Hepatocyte (in vitro differentiated cells): ENCODE data around the gene BARHL1. TPM values are rescaled to one million over a fixed set of nuclear protein-coding genes. Genes with fewer than 3 reads are reported as not detected.

Experiments used
- DNase-seq: peaks from one replicate; pipeline ENCODE4 v3.0.0-alpha.2; 2016; ENCODE audit warnings: low spot score
- H2AFZ ChIP-seq: fragments of 200-600 bp; sonication (generic); 2 replicates; pipeline ENCODE4 v1.6.0; 2016; ENCODE audit warnings: antibody characterized with exemption, mild to moderate bottlenecking
- H3K27ac ChIP-seq: fragments of 200-600 bp; sonication (generic); 2 replicates; pipeline ENCODE4 v1.5.1; 2016; ENCODE audit warnings: mild to moderate bottlenecking
- H3K27me3 ChIP-seq: fragments of 200-600 bp; sonication (generic); 2 replicates; pipeline ENCODE4 v1.6.1; 2016
- H3K36me3 ChIP-seq: fragments of 200-600 bp; sonication (generic); replicated peaks from 2 replicates; pipeline ENCODE4 v1.5.1; 2016; ENCODE audit warnings: low read depth; ENCODE audit not compliant: insufficient read depth
- H3K4me1 ChIP-seq: fragments of 200-600 bp; sonication (generic); 2 replicates; pipeline ENCODE4 v1.5.1; 2016; ENCODE audit warnings: mild to moderate bottlenecking, moderate library complexity; ENCODE audit not compliant: insufficient read depth
- H3K4me2 ChIP-seq: fragments of 200-600 bp; sonication (generic); 2 replicates; pipeline ENCODE4 v1.6.0; 2016
- H3K4me3 ChIP-seq: fragments of 200-600 bp; sonication (generic); 2 replicates; pipeline ENCODE4 v1.5.1; 2016; ENCODE audit warnings: mild to moderate bottlenecking
- H3K79me2 ChIP-seq: fragments of 200-600 bp; sonication (generic); 2 replicates; pipeline ENCODE4 v1.6.0; 2017; ENCODE audit warnings: mild to moderate bottlenecking
- H3K9me2 ChIP-seq: fragments of 200-600 bp; sonication (generic); replicated peaks from 2 replicates; pipeline ENCODE4 v1.6.0; 2017; ENCODE audit warnings: mild to moderate bottlenecking; ENCODE audit not compliant: insufficient read depth
- H3K9me3 ChIP-seq: fragments of 200-600 bp; sonication (generic); 2 replicates; pipeline ENCODE4 v1.5.1; 2016; ENCODE audit warnings: low read depth, mild to moderate bottlenecking
- H4K20me1 ChIP-seq: fragments of 200-600 bp; sonication (generic); 2 replicates; pipeline ENCODE4 v1.6.0; 2016; ENCODE audit warnings: mild to moderate bottlenecking; ENCODE audit not compliant: insufficient read depth, poor library complexity, severe bottlenecking
- EZH2 ChIP-seq: fragments of 200-600 bp; sonication (generic); IDR thresholded peaks from 2 replicates; pipeline ENCODE4 v1.6.1; 2016; ENCODE audit warnings: antibody characterized with exemption, mild to moderate bottlenecking, borderline replicate concordance
- EZH2phosphoT487 ChIP-seq: fragments of 200-600 bp; sonication (generic); IDR thresholded peaks from one replicate; pipeline ENCODE4 v1.6.1; 2018; ENCODE audit warnings: antibody characterized with exemption, mild to moderate bottlenecking, low read depth, moderate library complexity; ENCODE audit not compliant: unreplicated experiment, severe bottlenecking
- WGBS: methylation state at CpG from one replicate; pipeline ENCODE4 v1.1.6; 2016; ENCODE audit warnings: low lambda C conversion rate; ENCODE audit errors: missing lambda C conversion rate; 5-methylcytosine and 5-hydroxymethylcytosine counted together
- polyA plus RNA-seq: library from polyadenylated mRNA; unstranded; fragments of >200 nt; fragmentation: Nextera tagmentation; extraction: Ambion mirVana; gene quantifications from 2 replicates; pipeline ENCODE4 v1.2.1, GENCODE V29; 2016
- total RNA-seq: library from RNA; depleted of rRNA; stranded (reverse); fragments of >200 nt; gene quantifications from 2 replicates; pipeline ENCODE4 v1.2.3, GENCODE V29; 2014
- TF ChIP-seq, protein P1 (sequence below): fragments of 200-600 bp; sonication (generic); IDR thresholded peaks from 2 replicates; pipeline ENCODE4 v1.5.1; 2016; ENCODE audit warnings: antibody characterized with exemption, mild to moderate bottlenecking; ENCODE audit not compliant: poor library complexity

Gene BARHL1
- total and polyA plus RNA-seq, 2 experiments from 2014 or later: not detected

DNA sequence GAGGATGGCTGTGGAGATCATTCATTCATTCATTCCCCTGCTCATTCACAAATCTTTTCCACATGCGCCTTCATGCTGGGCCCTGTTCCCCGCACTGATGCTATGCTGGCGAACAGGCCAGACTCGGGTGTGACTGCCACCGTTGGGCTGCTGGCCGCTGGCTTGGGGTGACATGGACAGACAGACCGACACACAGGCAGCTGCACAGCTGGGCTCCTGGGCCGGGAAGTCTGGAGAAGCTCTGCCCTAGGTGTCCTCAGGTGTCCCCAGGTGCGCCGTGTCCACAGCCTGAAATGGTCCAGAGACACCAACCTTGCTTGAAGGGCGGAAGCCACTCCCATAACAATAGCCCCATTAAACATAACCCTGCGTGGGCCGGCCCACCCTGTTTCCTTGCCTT lies 35.0 kb upstream of the BARHL1 start:
- Histone ChIP-seq H3K4me2 (no peak overlapping the region), H3K4me1 (peaks cover 11% of the 10 kb centered on the region), H3K9me2 (no peaks in the 10 kb centered on the region), H3K27me3 (no peaks in the 10 kb centered on the region), H3K9me3 (no peaks in the 10 kb centered on the region), H2AFZ (no peak overlapping the region), H3K36me3 (no peaks in the 10 kb centered on the region), H3K79me2 (no peaks in the 10 kb centered on the region), H3K27ac (no peak overlapping the region), H3K4me3 (no peak overlapping the region), H4K20me1 (no peaks in the 10 kb centered on the region)
- TF ChIP-seq EZH2phosphoT487: no peak
- TF ChIP-seq, protein P1, sequence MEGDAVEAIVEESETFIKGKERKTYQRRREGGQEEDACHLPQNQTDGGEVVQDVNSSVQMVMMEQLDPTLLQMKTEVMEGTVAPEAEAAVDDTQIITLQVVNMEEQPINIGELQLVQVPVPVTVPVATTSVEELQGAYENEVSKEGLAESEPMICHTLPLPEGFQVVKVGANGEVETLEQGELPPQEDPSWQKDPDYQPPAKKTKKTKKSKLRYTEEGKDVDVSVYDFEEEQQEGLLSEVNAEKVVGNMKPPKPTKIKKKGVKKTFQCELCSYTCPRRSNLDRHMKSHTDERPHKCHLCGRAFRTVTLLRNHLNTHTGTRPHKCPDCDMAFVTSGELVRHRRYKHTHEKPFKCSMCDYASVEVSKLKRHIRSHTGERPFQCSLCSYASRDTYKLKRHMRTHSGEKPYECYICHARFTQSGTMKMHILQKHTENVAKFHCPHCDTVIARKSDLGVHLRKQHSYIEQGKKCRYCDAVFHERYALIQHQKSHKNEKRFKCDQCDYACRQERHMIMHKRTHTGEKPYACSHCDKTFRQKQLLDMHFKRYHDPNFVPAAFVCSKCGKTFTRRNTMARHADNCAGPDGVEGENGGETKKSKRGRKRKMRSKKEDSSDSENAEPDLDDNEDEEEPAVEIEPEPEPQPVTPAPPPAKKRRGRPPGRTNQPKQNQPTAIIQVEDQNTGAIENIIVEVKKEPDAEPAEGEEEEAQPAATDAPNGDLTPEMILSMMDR: no peak
- no peak for TF ChIP-seq EZH2
- WGBS: 92% methylated on average over 13 of the region's 13 CpGs
- no peak for DNase-seq

DNA sequence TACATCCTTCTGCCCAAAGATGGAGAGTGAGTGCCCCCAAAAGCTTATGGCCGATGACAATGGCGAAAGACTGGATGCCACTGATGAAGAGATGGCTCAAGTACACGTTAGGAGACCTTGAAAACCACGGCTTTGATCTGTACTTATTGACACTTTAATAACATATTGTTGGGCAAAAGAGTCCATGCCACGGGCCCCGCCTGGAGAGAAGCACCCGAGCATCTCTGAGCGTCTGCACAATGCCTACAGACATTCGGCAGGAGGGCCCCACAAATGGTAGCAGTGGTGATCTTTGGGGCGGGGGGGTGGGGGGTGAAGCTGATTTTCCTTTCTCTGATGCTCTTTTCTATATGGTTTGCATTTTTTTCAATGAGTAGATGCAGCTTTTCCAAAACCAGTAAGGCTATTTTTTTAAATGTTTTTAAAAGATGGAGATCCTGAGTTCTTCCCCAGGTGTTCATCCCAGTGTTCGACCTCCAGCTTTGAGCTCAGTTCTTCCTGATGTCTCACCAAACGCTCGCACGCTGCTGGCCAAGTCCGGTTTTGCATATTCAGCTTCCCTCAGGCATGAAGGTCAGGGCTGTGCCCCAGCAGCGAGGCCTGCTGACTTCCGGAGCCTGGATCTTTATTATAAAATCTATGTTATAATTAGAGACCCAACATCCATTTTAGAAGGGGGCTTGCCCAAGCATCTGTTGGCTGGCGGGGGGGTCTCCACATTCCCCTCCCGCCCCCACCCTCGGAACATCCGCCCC lies 34.3 kb upstream of the BARHL1 start:
- no peaks in the 10 kb centered on the region for H3K9me2 ChIP-seq
- no peaks in the 10 kb centered on the region for H3K36me3 ChIP-seq
- TF ChIP-seq, protein P1: no peak
- no peak for TF ChIP-seq EZH2phosphoT487
- no peak for TF ChIP-seq EZH2
- no peak overlapping the region for H2AFZ ChIP-seq
- H3K4me2 ChIP-seq: no peak overlapping the region
- no peak for DNase-seq
- WGBS: 76% methylated on average over 20 of the region's 21 CpGs
- H3K27ac ChIP-seq: no peak overlapping the region
- no peaks in the 10 kb centered on the region for H3K79me2 ChIP-seq
- no peaks in the 10 kb centered on the region for H4K20me1 ChIP-seq
- H3K27me3 ChIP-seq: no peaks in the 10 kb centered on the region
- H3K4me3 ChIP-seq: no peak overlapping the region
- H3K9me3 ChIP-seq: no peaks in the 10 kb centered on the region
- H3K4me1 ChIP-seq: peaks cover 11% of the 10 kb centered on the region

DNA sequence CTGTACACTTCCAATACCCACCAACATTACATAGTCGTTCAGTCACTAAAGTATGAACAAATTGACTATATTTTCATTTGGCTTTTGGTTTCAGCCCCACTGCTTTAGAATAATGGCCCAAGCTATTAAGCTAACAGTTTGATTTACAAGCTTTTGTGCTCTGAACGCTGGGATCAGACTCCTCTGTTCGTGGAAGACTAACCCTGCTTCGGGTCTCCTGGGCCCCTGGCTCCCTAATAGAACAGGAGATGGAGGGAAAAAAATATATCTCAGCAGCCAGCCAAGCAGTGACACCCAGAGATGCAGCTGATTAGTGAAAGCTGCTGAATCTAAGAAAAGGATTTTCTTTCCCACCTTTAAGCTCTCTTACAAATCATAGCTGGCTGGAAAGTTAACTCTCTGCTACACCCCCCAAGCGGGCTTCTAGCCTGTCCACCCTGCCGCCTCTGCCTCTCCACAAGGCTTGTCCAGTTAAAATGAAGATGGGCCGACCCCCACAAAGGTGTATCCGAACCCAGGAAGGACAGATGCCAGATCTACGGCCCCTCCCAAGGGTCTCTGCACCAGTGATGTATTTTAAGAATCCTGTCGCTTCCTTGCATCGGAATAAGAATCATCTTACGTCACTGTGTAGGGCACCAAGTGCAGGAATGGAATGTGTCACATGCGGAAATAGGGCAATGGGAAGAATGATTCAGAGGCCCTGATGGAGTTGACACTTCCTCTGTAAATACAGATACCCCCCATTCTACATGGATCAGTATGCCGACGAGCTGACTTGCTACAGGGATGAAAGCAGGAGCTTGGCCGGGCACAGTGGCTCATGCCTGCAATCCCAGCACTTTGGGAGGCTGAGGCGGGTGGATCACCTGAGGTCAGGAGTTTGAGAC lies 33.4 kb upstream of the BARHL1 start:
- DNase-seq: no peak
- H3K9me3 ChIP-seq: no peaks in the 10 kb centered on the region

DNA sequence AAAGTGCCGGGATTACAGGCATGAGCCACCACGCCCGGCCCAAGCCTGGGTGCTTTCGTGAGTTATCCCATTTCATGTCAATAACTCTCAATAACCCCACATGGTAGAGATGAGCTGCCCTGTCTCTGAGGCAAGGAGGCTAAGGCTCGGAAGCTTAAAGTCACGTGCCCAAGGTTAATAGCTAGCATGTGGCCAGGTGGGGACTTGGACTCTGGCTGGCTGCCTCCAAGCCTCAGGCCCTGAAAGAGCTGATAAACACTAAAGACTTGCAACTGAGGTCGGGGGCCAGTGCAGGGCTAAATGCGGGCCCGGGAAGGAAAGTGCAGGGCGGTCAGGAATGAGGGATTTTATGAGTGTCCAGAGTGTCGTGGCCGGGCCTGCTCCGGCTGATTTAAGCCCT lies 30.9 kb upstream of the BARHL1 start:
- Histone ChIP-seq H3K27me3 (peaks cover 5% of the 10 kb centered on the region), H3K9me3 (no peaks in the 10 kb centered on the region), H3K4me1 (peaks cover 2% of the 10 kb centered on the region), H2AFZ (no peak overlapping the region), H3K79me2 (no peaks in the 10 kb centered on the region), H3K36me3 (no peaks in the 10 kb centered on the region), H3K4me2 (no peak overlapping the region), H4K20me1 (no peaks in the 10 kb centered on the region), H3K27ac (no peak overlapping the region), H3K4me3 (no peak overlapping the region), H3K9me2 (no peaks in the 10 kb centered on the region)
- WGBS: 54% methylated on average over 13 of the region's 13 CpGs
- no peak for TF ChIP-seq EZH2
- no peak for TF ChIP-seq EZH2phosphoT487
- TF ChIP-seq, protein P1: no peak
- peak; percentile 40 for DNase-seq

More for the DNA sequence above, 33.4 kb upstream of the BARHL1 start:
- WGBS: 74% methylated on average over 17 of the region's 17 CpGs
- Histone ChIP-seq H3K9me2 (no peaks in the 10 kb centered on the region), H3K36me3 (no peaks in the 10 kb centered on the region), H3K27ac (no peak overlapping the region), H3K27me3 (no peaks in the 10 kb centered on the region), H3K79me2 (no peaks in the 10 kb centered on the region), H3K4me2 (no peak overlapping the region), H3K4me1 (peaks cover 11% of the 10 kb centered on the region), H2AFZ (no peak overlapping the region), H3K4me3 (no peak overlapping the region), H4K20me1 (no peaks in the 10 kb centered on the region)
- no peak for TF ChIP-seq EZH2
